GM19324 (cell line): ENCODE measurements around the gene PRDM15.

Experiments
- ATAC-seq: cut with Tn5 transposase; IDR thresholded peaks from one replicate; pipeline ENCODE4 v1.9.1; 2021; ENCODE audit warnings: mild to moderate bottlenecking, moderate library complexity; ENCODE audit not compliant: unreplicated experiment, low FRiP score

Gene PRDM15

DNA sequence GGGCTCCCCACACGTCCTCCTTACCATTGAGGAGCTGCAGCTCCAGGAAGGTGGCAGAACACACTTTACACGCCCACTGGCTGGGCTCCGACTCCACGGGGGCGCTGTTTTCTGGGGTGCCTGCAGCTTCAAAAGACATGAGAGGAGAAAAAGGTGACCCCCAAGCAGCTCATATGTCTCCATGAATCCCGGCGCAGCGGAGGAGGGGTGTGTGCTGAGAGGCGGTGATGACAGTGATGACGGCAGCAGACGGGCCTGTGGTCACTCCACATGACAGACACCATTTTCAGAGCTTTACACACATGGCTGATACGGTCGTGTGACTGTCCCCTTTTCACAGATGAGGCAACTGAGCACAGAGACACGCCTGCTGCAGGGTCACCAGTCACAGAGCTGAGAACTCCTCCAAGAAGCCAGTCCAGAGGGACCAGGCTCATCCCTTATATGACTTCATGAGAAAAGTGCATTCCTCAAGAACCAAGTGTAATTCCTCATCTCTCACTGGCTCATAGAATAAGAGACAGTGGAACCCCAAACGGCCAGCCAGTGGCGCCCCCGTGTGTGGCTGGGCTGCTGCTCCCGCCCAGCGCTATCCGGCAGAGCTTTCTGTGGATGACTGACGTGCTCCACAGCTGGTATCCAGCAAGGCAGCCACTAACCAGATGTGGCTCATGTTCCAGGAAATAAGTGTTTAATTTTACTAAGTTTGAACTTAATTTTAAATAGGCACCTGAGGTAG is 31.9 kb downstream of the PRDM15 start:
- ATAC-seq: no peak

GRCh38 chr21:41846536-41846935 is 32.6 kb downstream of the PRDM15 start:
- no peak for ATAC-seq

- no peak for ATAC-seq
Observed at GRCh38 chr21:41846033-41846317, 33.2 kb downstream of the PRDM15 start.

DNA sequence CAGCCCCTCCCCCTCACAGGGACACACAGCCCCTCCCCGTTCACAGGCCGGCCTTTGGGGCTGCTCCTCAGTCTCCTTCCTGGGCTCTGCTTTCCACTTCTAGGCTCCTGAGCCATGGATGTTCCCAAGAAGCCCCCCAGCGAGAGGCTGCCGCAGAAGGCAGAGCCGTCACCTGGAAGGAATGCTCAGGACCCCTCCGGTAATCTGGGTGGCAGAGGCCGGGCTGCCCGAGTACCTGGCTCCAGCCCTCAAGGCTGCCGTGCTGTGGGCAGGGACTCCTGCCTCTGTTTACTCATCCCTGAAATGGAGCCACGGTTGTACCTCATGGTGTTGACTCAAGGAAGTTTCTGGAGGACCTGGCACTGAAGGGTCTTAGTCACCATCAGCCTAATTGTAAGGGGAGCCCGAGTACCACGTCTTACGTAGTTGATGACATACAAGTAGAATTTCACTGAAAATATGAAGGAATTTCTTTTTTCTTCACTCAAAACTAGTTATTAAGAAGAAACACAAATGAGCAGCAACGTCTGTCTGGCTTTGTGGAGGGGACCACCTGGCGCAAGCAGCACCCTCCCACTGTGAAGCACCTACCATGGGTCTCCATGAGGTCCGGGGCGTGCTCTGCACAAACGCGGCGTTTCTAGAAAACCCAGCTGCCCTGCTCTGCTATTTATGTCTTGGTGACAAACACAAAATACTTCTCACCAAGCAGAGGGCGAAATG is 33.7 kb downstream of the PRDM15 start:
- no peak for ATAC-seq

- ATAC-seq: no peak
Observed at GRCh38 chr21:41843584-41843983, 35.6 kb downstream of the PRDM15 start.

DNA sequence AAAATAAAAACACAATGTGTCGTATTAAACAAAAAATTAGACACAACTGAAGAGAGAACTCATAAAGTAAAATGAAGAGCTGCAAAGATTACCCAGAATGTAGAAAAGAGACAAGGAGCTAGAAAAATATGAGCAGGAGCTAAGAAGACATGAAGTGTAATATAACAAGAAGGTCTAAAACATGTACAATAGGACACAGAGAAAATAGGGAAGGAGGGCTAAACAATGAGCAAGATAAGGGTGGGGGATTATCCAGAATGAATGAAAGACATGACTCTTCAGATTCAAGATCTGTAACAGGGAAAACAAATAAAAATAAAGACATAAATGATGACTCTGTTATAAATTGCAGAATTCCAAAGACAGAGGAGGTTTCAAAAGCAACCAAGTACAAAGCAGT is 38.3 kb downstream of the PRDM15 start:
- no peak for ATAC-seq

DNA sequence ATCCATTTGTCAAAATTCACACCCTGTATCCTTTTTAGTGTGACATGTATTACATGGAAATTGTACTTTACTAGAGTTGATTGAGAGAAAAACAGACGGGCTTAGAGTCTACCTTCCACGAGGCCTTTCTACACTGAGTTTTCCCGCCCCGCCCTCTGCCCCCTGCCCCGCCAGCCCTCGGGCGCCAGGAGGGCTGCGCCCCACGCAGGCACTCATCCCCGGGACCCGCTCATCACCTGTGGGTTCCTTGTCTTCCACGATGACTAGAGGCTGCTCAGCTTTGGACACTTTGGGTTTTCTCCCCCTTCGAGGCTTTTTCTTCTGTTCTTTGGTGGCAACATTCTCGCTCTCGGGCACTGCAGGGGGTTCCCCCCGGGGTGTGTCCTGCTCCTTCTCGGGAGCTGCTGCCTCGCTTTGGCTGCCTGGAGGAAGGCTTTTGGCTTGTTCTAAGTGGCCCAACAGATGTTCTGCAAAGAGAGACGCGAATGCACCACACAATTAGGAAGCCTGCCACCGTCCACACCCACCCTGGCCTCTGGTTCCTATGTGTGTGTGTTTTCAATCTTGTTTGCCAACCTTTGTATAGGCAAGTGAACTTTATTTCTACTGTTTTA is 39.6 kb downstream of the PRDM15 start:
- ATAC-seq: no peak

- no peak for ATAC-seq
Observed at GRCh38 chr21:41837756-41838297, 41.3 kb downstream of the PRDM15 start.

DNA sequence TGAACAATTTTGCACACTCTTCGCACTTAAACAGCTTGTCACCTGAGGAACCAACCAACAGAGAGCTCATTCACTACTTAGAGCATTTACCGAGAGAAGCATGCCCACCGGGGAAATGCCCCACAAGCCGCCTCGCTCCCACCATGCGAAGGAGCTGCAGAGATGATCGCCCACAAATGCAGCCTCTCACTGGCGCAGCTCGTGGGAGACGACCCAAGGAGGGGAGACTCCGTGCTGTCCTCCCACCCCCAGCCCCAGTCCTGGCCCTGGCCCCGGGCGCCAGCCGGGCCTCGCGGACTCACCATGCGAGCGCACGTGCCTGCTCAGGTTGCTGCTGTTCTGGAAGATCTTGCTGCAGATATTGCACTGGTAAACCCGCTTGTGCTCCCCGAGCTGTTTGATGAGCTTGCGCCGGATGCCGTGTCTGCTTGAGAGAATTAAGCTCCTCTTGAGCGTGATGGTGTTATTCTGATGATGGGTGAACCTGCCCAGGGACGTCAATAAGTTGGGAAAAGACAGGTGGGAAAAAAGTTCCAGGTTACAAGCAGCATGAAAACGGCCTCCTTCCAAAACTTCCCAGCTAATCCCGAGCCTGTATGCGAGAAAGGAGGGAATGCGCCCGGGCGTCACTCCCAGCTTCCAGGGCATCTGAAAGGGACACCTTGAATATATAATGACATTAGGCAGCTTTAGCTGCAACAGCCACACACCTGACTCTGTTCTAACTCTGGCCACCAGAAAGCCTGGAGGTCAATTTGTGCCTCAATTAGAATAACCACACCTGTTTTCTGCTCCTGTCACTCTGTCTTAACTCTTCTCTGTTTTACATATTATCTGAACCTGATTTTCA is 42.8 kb downstream of the PRDM15 start:
- ATAC-seq: no peak

- no peak for ATAC-seq
Observed at GRCh38 chr21:41835711-41836154, 43.4 kb downstream of the PRDM15 start.

GRCh38 chr21:41834926-41835663 is 44.0 kb downstream of the PRDM15 start:
- ATAC-seq: no peak

- no peak for ATAC-seq
Observed at GRCh38 chr21:41834252-41834925, 44.8 kb downstream of the PRDM15 start.

GRCh38 chr21:41833497-41834115 is 45.5 kb downstream of the PRDM15 start:
- ATAC-seq: peak; percentile 66

DNA sequence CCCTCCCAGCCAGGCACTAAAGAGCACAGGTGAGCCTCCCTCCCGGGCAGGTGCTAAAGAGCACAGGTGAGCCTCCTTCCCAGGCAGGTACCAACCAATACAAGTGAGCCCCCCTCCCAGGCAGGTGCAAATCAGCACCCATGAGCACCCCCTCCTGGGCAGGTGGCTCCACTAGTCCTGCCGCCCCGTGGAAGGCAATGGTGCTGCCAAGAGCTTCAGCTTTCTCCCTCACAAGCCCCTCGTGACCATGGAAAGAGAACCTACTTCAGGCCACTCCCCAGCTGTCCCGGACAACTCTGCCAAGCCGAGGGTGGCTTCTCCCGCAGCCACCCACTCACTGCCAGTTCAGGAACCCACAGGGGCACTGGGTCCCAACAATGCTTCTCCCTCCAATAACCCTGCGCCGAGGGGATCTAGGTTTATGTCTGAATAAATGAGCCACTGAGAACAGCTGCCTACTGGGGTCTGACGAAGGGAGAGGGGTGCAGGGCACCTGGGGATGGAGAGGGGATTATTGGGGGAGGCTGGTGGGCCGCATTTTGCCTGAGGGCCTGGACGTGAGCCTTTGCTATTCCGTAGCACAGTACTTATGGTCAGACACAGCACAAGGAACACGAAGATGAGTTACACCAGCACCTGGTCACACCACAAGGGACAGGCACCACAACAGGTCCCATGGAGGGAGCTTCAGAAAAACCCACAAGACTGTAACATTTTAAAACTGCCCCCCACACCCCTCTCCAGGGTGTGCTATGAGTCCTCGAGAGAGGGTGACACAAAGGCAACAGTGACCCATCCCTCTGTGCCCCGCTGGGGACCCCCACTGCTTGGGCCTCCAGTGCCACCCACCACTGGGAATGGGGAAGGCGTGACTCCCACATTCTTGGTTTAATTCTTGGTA is 46.3 kb downstream of the PRDM15 start:
- ATAC-seq: peak; percentile 60

- ATAC-seq: no peak
Observed at GRCh38 chr21:41831866-41832595, 47.1 kb downstream of the PRDM15 start.

DNA sequence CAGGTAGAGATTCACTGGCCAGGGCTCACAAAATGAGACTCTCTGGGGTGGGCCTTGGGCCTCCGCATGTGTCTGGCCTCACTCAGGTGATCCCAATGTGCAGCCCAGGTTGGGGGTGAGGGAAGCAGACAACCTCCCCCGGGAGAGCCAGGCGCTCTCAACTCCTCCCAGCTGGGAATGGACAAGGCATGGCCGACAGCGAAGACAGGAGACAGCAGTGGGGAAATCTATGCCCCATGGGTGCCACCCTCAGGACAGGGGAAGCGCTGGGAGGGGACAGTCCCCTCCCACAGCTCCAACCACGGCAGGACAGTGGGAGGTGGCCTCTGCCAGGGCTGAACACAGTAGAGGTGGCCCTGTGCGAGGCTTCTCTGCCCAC is 47.7 kb downstream of the PRDM15 start:
- no peak for ATAC-seq

GRCh38 chr21:41830764-41831452 is 48.2 kb downstream of the PRDM15 start:
- no peak for ATAC-seq
